ENCODE data around the gene CDC37L1. TPM values are rescaled to one million over a fixed set of nuclear protein-coding genes. Genes with fewer than 3 reads are reported as not detected.
A peak's percentile ranks its signal among the peaks of the same experiment; 100 is the strongest.

The CDC37L1 gene
- total and polyA plus RNA-seq, 7 experiments from 2014 or later, result 13.4 to 28.0 (median 21.9) TPM

- Mint-ChIP-seq H3K36me3 (peaks cover 0 to 57% (median 22%) of the 10 kb centered on the region in 5 donors), H3K4me1 (peaks cover 14 to 69% (median 53%) of the 10 kb centered on the region in 7 donors)
Measured at GRCh38 chr9:4690144-4690543, 10.8 kb downstream of the CDC37L1 start.

GRCh38 chr9:4691795-4692194 lies 12.4 kb downstream of the CDC37L1 start:
- Histone ChIP-seq H3K27ac (ENCODE audit: low read depth, low read length) (no peak overlapping the region), H3K9me3 (ENCODE audit: control insufficient read depth in 2 of 3, low read length in 3 of 3) (no peaks in the 10 kb centered on the region), H3K4me1 (ENCODE audit: control insufficient read depth in 2 of 2, insufficient read depth in 2 of 2, low read length in 2 of 2) (peaks cover 0 to 3% of the 10 kb centered on the region in 2 donors), H3K27me3 (ENCODE audit: control insufficient read depth in 2 of 2, insufficient read depth in 2 of 2, low read length in 2 of 2) (no peaks in the 10 kb centered on the region), H3K4me3 (ENCODE audit: low read length) (no peak overlapping the region), H3K36me3 (ENCODE audit: control insufficient read depth in 2 of 3, insufficient read depth in 3 of 3, low read length in 3 of 3) (peaks cover 5 to 21% (median 5%) of the 10 kb centered on the region in 3 experiments)
- ChIA-PET CTCF (no interaction called here), POLR2A (interaction anchor here (0.7 to 2.1 kb wide), 3 partner anchors 10 to 15 kb away, joined by 3 to 7 read pairs (median 5); partner anchors contain the start of gene CDC37L1)
- Mint-ChIP-seq H3K27ac (peak overlapping the region in 1 of 9 donors; percentile 73), H3K4me1 (peaks cover 7 to 59% (median 46%) of the 10 kb centered on the region in 7 donors), H3K4me3 (no peak overlapping the region), H3K36me3 (peaks cover 0 to 44% (median 14%) of the 10 kb centered on the region in 5 donors), H3K9me3 (no peaks in the 10 kb centered on the region), H3K27me3 (no peaks in the 10 kb centered on the region)
- ATAC-seq, result no peak
- intact Hi-C loops (cut with micrococcal nuclease), result no loop called here
- DNase-seq, result no peak

More at GRCh38 chr9:4690144-4690543, 10.8 kb downstream of the CDC37L1 start:
- Histone ChIP-seq H3K4me1 (ENCODE audit: control insufficient read depth in 2 of 2, insufficient read depth in 2 of 2, low read length in 2 of 2) (peaks cover 3 to 4% of the 10 kb centered on the region in 2 donors), H3K9me3 (ENCODE audit: control insufficient read depth in 2 of 3, low read length in 3 of 3) (no peaks in the 10 kb centered on the region), H3K27me3 (ENCODE audit: control insufficient read depth in 2 of 2, insufficient read depth in 2 of 2, low read length in 2 of 2) (no peaks in the 10 kb centered on the region), H3K27ac (ENCODE audit: low read depth, low read length) (no peak overlapping the region), H3K4me3 (ENCODE audit: low read length) (no peak overlapping the region), H3K36me3 (ENCODE audit: control insufficient read depth in 2 of 3, insufficient read depth in 3 of 3, low read length in 3 of 3) (peaks cover 5 to 25% (median 11%) of the 10 kb centered on the region in 3 experiments)
- ATAC-seq, result no peak
- Mint-ChIP-seq H3K9me3 (no peaks in the 10 kb centered on the region), H3K27ac (peak overlapping the region in 6 of 9 donors; percentile 26 to 84 (median 47)), H3K27me3 (no peaks in the 10 kb centered on the region), H3K4me3 (no peak overlapping the region)
- DNase-seq, result no peak
- CTCF ChIA-PET, result no interaction called here
- POLR2A ChIA-PET, result interaction anchor here (0.7 kb wide), 1 partner anchor 26 kb away, joined by 3 read pairs; no protein-coding TSS in a partner anchor
- intact Hi-C loops (cut with micrococcal nuclease), result no loop called here

GRCh38 chr9:4700091-4700490 lies 20.7 kb downstream of the CDC37L1 start:
- no peaks in the 10 kb centered on the region for H3K27me3 ChIP-seq (ENCODE audit: control insufficient read depth in 2 of 2, insufficient read depth in 2 of 2, low read length in 2 of 2)
- Mint-ChIP-seq H3K27ac (peak overlapping the region in 3 of 9 donors; percentile 31 to 62 (median 48)), H3K4me1 (peaks cover 4 to 31% (median 23%) of the 10 kb centered on the region in 7 donors), H3K4me3 (no peak overlapping the region), H3K36me3 (peaks cover 0 to 36% (median 17%) of the 10 kb centered on the region in 5 donors), H3K27me3 (no peaks in the 10 kb centered on the region), H3K9me3 (no peaks in the 10 kb centered on the region)
- DNase-seq, result no peak
- ChIA-PET POLR2A (interaction anchor here (0.8 kb wide), 1 partner anchor 22 kb away, joined by 3 read pairs; no protein-coding TSS in a partner anchor), CTCF (no interaction called here)
- H3K4me1 ChIP-seq (ENCODE audit: control insufficient read depth in 2 of 2, insufficient read depth in 2 of 2, low read length in 2 of 2), result no peaks in the 10 kb centered on the region
- intact Hi-C loops (cut with micrococcal nuclease), result no loop called here
- H3K36me3 ChIP-seq (ENCODE audit: control insufficient read depth in 2 of 3, insufficient read depth in 3 of 3, low read length in 3 of 3), result peaks cover 8 to 43% (median 18%) of the 10 kb centered on the region in 3 experiments
- H3K4me3 ChIP-seq (ENCODE audit: low read length), result no peak overlapping the region
- no peak overlapping the region for H3K27ac ChIP-seq (ENCODE audit: low read depth, low read length)
- no peaks in the 10 kb centered on the region for H3K9me3 ChIP-seq (ENCODE audit: control insufficient read depth in 2 of 3, low read length in 3 of 3)
- no peak for ATAC-seq

- Mint-ChIP-seq H3K27me3 (no peaks in the 10 kb centered on the region), H3K4me3 (no peak overlapping the region), H3K9me3 (no peaks in the 10 kb centered on the region), H3K27ac (peak overlapping the region in 6 of 9 donors; percentile 1 to 66 (median 54)), H3K4me1 (peaks cover 4 to 33% (median 21%) of the 10 kb centered on the region in 7 donors), H3K36me3 (peaks cover 0 to 36% (median 20%) of the 10 kb centered on the region in 5 donors)
- no peak overlapping the region for H3K4me3 ChIP-seq (ENCODE audit: low read length)
- H3K27ac ChIP-seq (ENCODE audit: low read depth, low read length), result no peak overlapping the region
- peaks cover 8 to 42% (median 18%) of the 10 kb centered on the region in 3 experiments for H3K36me3 ChIP-seq (ENCODE audit: control insufficient read depth in 2 of 3, insufficient read depth in 3 of 3, low read length in 3 of 3)
- ChIA-PET POLR2A (interaction anchor here (1.0 to 1.8 kb wide), 3 partner anchors 18 to 22 kb away, joined by 3 to 4 read pairs (median 3); partner anchors contain the start of gene CDC37L1), CTCF (no interaction called here)
- DNase-seq, result no peak
- intact Hi-C loops (cut with micrococcal nuclease), result no loop called here
- H3K9me3 ChIP-seq (ENCODE audit: control insufficient read depth in 2 of 3, low read length in 3 of 3), result no peaks in the 10 kb centered on the region
- no peak for ATAC-seq
- H3K27me3 ChIP-seq (ENCODE audit: control insufficient read depth in 2 of 2, insufficient read depth in 2 of 2, low read length in 2 of 2), result no peaks in the 10 kb centered on the region
- no peaks in the 10 kb centered on the region for H3K4me1 ChIP-seq (ENCODE audit: control insufficient read depth in 2 of 2, insufficient read depth in 2 of 2, low read length in 2 of 2)
Measured at GRCh38 chr9:4700932-4701331, 21.6 kb downstream of the CDC37L1 start.

- peaks cover 8 to 46% (median 18%) of the 10 kb centered on the region in 3 experiments for H3K36me3 ChIP-seq (ENCODE audit: control insufficient read depth in 2 of 3, insufficient read depth in 3 of 3, low read length in 3 of 3)
- no peak for DNase-seq
- H3K36me3 Mint-ChIP-seq, result peaks cover 0 to 34% (median 23%) of the 10 kb centered on the region in 5 donors
- H3K4me3 ChIP-seq (ENCODE audit: low read length), result no peak overlapping the region
- no peak overlapping the region for H3K4me3 Mint-ChIP-seq
- no peaks in the 10 kb centered on the region for H3K27me3 Mint-ChIP-seq
- intact Hi-C loops (cut with micrococcal nuclease), result no loop called here
- CTCF ChIA-PET, result interaction anchor here (1.2 kb wide), 1 partner anchor 61 kb away, joined by 3 read pairs; no protein-coding TSS in a partner anchor
- POLR2A ChIA-PET, result interaction anchor here (0.6 to 1.8 kb wide), 6 partner anchors 17 to 89 kb away, joined by 3 to 4 read pairs (median 3); partner anchors contain the start of gene CDC37L1
- no peaks in the 10 kb centered on the region for H3K27me3 ChIP-seq (ENCODE audit: control insufficient read depth in 2 of 2, insufficient read depth in 2 of 2, low read length in 2 of 2)
- H3K9me3 Mint-ChIP-seq, result no peaks in the 10 kb centered on the region
- no peaks in the 10 kb centered on the region for H3K4me1 ChIP-seq (ENCODE audit: control insufficient read depth in 2 of 2, insufficient read depth in 2 of 2, low read length in 2 of 2)
- no peak for ATAC-seq
- H3K27ac ChIP-seq (ENCODE audit: low read depth, low read length), result no peak overlapping the region
- no peaks in the 10 kb centered on the region for H3K9me3 ChIP-seq (ENCODE audit: control insufficient read depth in 2 of 3, low read length in 3 of 3)
- H3K4me1 Mint-ChIP-seq, result peaks cover 4 to 32% (median 21%) of the 10 kb centered on the region in 7 donors
- peak overlapping the region in 8 of 9 donors; percentile 1 to 66 (median 42) for H3K27ac Mint-ChIP-seq
Measured at GRCh38 chr9:4701526-4701925, 22.2 kb downstream of the CDC37L1 start.

GRCh38 chr9:4704129-4704528 lies 24.8 kb downstream of the CDC37L1 start:
- Histone ChIP-seq H3K27ac (ENCODE audit: low read depth, low read length) (no peak overlapping the region), H3K27me3 (ENCODE audit: control insufficient read depth in 2 of 2, insufficient read depth in 2 of 2, low read length in 2 of 2) (no peaks in the 10 kb centered on the region), H3K9me3 (ENCODE audit: control insufficient read depth in 2 of 3, low read length in 3 of 3) (no peaks in the 10 kb centered on the region), H3K4me3 (ENCODE audit: low read length) (no peak overlapping the region), H3K36me3 (ENCODE audit: control insufficient read depth in 2 of 3, insufficient read depth in 3 of 3, low read length in 3 of 3) (peaks cover 1 to 36% (median 4%) of the 10 kb centered on the region in 3 experiments), H3K4me1 (ENCODE audit: control insufficient read depth in 2 of 2, insufficient read depth in 2 of 2, low read length in 2 of 2) (no peaks in the 10 kb centered on the region)
- H3K27ac Mint-ChIP-seq, result peak overlapping the region in 4 of 9 donors; percentile 43 to 69 (median 46)
- intact Hi-C loops (cut with micrococcal nuclease), result loop anchor here in 1 of 2 donors (2.0 kb wide), 1 partner anchor 15 kb away; no protein-coding TSS in a partner anchor
- DNase-seq (no peak), ATAC-seq (no peak)
- ChIA-PET POLR2A (interaction anchor here (0.7 kb wide), 1 partner anchor 38 kb away, joined by 3 read pairs; no protein-coding TSS in a partner anchor), CTCF (no interaction called here)
- peaks cover 0 to 44% (median 31%) of the 10 kb centered on the region in 5 donors for H3K36me3 Mint-ChIP-seq
- no peak overlapping the region for H3K4me3 Mint-ChIP-seq
- no peaks in the 10 kb centered on the region for H3K27me3 Mint-ChIP-seq
- peaks cover 2 to 27% (median 20%) of the 10 kb centered on the region in 7 donors for H3K4me1 Mint-ChIP-seq
- H3K9me3 Mint-ChIP-seq, result no peaks in the 10 kb centered on the region
